Omental fat pad (tissue), 4 donors: ENCODE measurements around the gene LTBP4. TPM values are rescaled to one million over a fixed set of nuclear protein-coding genes. Genes with fewer than 3 reads are reported as not detected.
A peak's percentile ranks its signal among the peaks of the same experiment; 100 is the strongest.
"Not testable (repeated sequence)": the region's sequence is repeated elsewhere in the genome, so short reads cannot be mapped to it uniquely, and the experiment has no call there.

Source experiments
- ATAC-seq: fragments of 150-250 bp; one replicate; pipeline ENCODE4 v1.9.1; 2016; ENCODE audit warnings: mild to moderate bottlenecking, moderate library complexity; ENCODE audit not compliant: low FRiP score
- DNase-seq: peaks from one replicate; pipeline ENCODE4 v3.0.0-alpha.2; 2019; ENCODE audit warnings: low spot score
- CTCF ChIP-seq, 3 donors: fragments of 450-650 bp; IDR thresholded peaks; one replicate each; pipeline ENCODE4 v1.5.1; 2016 to 2017; ENCODE audit warnings: antibody characterized with exemption in 3 of 3, mild to moderate bottlenecking in 3 of 3, moderate library complexity in 2 of 3
- total RNA-seq, 4 donors: library from RNA; depleted of rRNA; stranded (reverse); fragments of >200 nt; gene quantifications; one replicate each; pipeline ENCODE4 v1.1.0, GENCODE V29; 2016

LTBP4 gene
- total RNA-seq, 4 donors from 2014 or later = 73.5 to 197 (median 114) TPM

GRCh38 chr19:40620161-40620485, 19.0 kb downstream of the LTBP4 start:
- ATAC-seq = no peak
- DNase-seq = no peak
- no peak for TF ChIP-seq CTCF (IDR thresholded peaks at IDR 0.05)

GRCh38 chr19:40621283-40621682, 20.1 kb downstream of the LTBP4 start:
- no peak for ATAC-seq
- DNase-seq = no peak
- no peak for TF ChIP-seq CTCF (IDR thresholded peaks at IDR 0.05)

GRCh38 chr19:40621966-40622772, 21.0 kb downstream of the LTBP4 start:
- TF ChIP-seq CTCF (IDR thresholded peaks at IDR 0.05) = no peak
- ATAC-seq = no peak

GRCh38 chr19:40622773-40623075, 21.6 kb downstream of the LTBP4 start:
- no peak for ATAC-seq
- no peak for DNase-seq
- no peak for TF ChIP-seq CTCF (IDR thresholded peaks at IDR 0.05)

More at GRCh38 chr19:40621966-40622772, 21.0 kb downstream of the LTBP4 start:
- DNase-seq = no peak

- DNase-seq (peak; percentile 44), ATAC-seq (peak; percentile 82)
- TF ChIP-seq CTCF (IDR thresholded peaks at IDR 0.05) = no peak
These were observed 22.5 kb downstream of the LTBP4 start for GRCh38 chr19:40623403-40624251.

- not testable (repeated sequence) for ATAC-seq, DNase-seq
These were observed 23.4 kb downstream of the LTBP4 start for GRCh38 chr19:40624369-40625153.
